Colonic mucosa (tissue), 4 donors: Measurements from ENCODE around the gene ASPDH. TPM values are rescaled to one million over a fixed set of nuclear protein-coding genes. Genes with fewer than 3 reads are reported as not detected.
A peak's percentile ranks its signal among the peaks of the same experiment; 100 is the strongest.

Experiments
- DNase-seq: peaks from one replicate; pipeline ENCODE4 v3.0.0-alpha.2; 2020
- H3K27ac ChIP-seq: fragments of 200-600 bp; one replicate; pipeline ENCODE4 v1.8.0; 2021
- H3K27me3 ChIP-seq: fragments of 200-600 bp; one replicate; pipeline ENCODE4 v1.8.0; 2021
- H3K36me3 ChIP-seq: fragments of 200-600 bp; one replicate; pipeline ENCODE4 v1.8.0; 2021
- H3K4me1 ChIP-seq: fragments of 200-600 bp; one replicate; pipeline ENCODE4 v1.8.0; 2021; ENCODE audit warnings: mild to moderate bottlenecking
- H3K4me3 ChIP-seq: fragments of 200-600 bp; one replicate; pipeline ENCODE4 v1.8.0; 2021
- H3K9ac ChIP-seq, 2 donors: one replicate each; pipeline ENCODE4 v1.7.0; 2013; ENCODE audit warnings: control low read depth in 2 of 2, low read depth in 2 of 2, low read length in 2 of 2
- H3K9me3 ChIP-seq: fragments of 200-600 bp; one replicate; pipeline ENCODE4 v1.8.0; 2021
- CTCF ChIP-seq: fragments of 200-600 bp; IDR thresholded peaks from one replicate; pipeline ENCODE4 v1.8.0; 2022; ENCODE audit warnings: antibody characterized with exemption, mild to moderate bottlenecking
- intact Hi-C: fragments of 100-400 bp; cut with DNase I; formaldehyde crosslinking; loops from one replicate; pipeline ENCODE4 v1.14.1; 2022
- total RNA-seq, 2 donors: library from RNA; stranded (reverse); fragmentation: NEBNext Ultra II Directional in 1 of 2; extraction: Animal tissue kit (Norgen Biotek cat#: 25700) in 1 of 2; gene quantifications; one replicate each; pipeline ENCODE4 v1.2.1, GENCODE V29; 2021
- donor health status: healthy.
- donor health status: DM: no; HTN: no; CAD: no.
- donor health status: DM: no; HTN: no; CAD: no.

The ASPDH gene
- total RNA-seq, 2 donors from 2014 or later = not detected

- Histone ChIP-seq H3K27me3 (no peaks in the 10 kb centered on the region), H3K36me3 (no peaks in the 10 kb centered on the region), H3K27ac (no peak overlapping the region), H3K4me3 (no peak overlapping the region), H3K9me3 (no peaks in the 10 kb centered on the region), H3K9ac (no peak overlapping the region), H3K4me1 (no peaks in the 10 kb centered on the region)
- TF ChIP-seq CTCF = no peak
- intact Hi-C loops = no loop called here
- DNase-seq = no peak
Observed at GRCh38 chr19:50550594-50550966, 36.9 kb upstream of the ASPDH start.

- Histone ChIP-seq H3K27me3 (no peaks in the 10 kb centered on the region), H3K36me3 (no peaks in the 10 kb centered on the region), H3K4me1 (no peaks in the 10 kb centered on the region), H3K4me3 (no peak overlapping the region), H3K9me3 (no peaks in the 10 kb centered on the region), H3K27ac (no peak overlapping the region), H3K9ac (peak overlapping the region in 1 of 2 donors; percentile 19)
- no peak for TF ChIP-seq CTCF
- intact Hi-C loops = no loop called here
- DNase-seq = no peak
Observed at GRCh38 chr19:50549927-50550593, 36.3 kb upstream of the ASPDH start.

GRCh38 chr19:50549059-50549926, 35.6 kb upstream of the ASPDH start:
- Histone ChIP-seq H3K9ac (no peak overlapping the region), H3K36me3 (no peaks in the 10 kb centered on the region), H3K4me1 (no peaks in the 10 kb centered on the region), H3K27me3 (no peaks in the 10 kb centered on the region), H3K4me3 (no peak overlapping the region), H3K9me3 (no peaks in the 10 kb centered on the region), H3K27ac (no peak overlapping the region)
- intact Hi-C loops = no loop called here
- TF ChIP-seq CTCF = no peak
- no peak for DNase-seq

- Histone ChIP-seq H3K27ac (no peak overlapping the region), H3K9me3 (no peaks in the 10 kb centered on the region), H3K4me1 (no peaks in the 10 kb centered on the region), H3K36me3 (no peaks in the 10 kb centered on the region), H3K9ac (no peak overlapping the region), H3K4me3 (no peak overlapping the region), H3K27me3 (no peaks in the 10 kb centered on the region)
- intact Hi-C loops = no loop called here
- no peak for DNase-seq
- TF ChIP-seq CTCF = no peak
Observed at GRCh38 chr19:50548191-50549058, 34.7 kb upstream of the ASPDH start.
